GM21515 (cell line): ENCODE data around the gene GON4L.
A peak's percentile ranks its signal among the peaks of the same experiment; 100 is the strongest.
"Not testable (repeated sequence)": the region's sequence is repeated elsewhere in the genome, so short reads cannot be mapped to it uniquely, and the experiment has no call there.

Experiments used
- ATAC-seq: cut with Tn5 transposase; IDR thresholded peaks from one replicate; pipeline ENCODE4 v1.9.1; 2021; ENCODE audit not compliant: unreplicated experiment

GON4L gene, protein sequence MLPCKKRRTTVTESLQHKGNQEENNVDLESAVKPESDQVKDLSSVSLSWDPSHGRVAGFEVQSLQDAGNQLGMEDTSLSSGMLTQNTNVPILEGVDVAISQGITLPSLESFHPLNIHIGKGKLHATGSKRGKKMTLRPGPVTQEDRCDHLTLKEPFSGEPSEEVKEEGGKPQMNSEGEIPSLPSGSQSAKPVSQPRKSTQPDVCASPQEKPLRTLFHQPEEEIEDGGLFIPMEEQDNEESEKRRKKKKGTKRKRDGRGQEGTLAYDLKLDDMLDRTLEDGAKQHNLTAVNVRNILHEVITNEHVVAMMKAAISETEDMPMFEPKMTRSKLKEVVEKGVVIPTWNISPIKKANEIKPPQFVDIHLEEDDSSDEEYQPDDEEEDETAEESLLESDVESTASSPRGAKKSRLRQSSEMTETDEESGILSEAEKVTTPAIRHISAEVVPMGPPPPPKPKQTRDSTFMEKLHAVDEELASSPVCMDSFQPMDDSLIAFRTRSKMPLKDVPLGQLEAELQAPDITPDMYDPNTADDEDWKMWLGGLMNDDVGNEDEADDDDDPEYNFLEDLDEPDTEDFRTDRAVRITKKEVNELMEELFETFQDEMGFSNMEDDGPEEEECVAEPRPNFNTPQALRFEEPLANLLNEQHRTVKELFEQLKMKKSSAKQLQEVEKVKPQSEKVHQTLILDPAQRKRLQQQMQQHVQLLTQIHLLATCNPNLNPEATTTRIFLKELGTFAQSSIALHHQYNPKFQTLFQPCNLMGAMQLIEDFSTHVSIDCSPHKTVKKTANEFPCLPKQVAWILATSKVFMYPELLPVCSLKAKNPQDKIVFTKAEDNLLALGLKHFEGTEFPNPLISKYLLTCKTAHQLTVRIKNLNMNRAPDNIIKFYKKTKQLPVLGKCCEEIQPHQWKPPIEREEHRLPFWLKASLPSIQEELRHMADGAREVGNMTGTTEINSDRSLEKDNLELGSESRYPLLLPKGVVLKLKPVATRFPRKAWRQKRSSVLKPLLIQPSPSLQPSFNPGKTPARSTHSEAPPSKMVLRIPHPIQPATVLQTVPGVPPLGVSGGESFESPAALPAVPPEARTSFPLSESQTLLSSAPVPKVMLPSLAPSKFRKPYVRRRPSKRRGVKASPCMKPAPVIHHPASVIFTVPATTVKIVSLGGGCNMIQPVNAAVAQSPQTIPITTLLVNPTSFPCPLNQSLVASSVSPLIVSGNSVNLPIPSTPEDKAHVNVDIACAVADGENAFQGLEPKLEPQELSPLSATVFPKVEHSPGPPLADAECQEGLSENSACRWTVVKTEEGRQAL (N-terminal part only)

DNA sequence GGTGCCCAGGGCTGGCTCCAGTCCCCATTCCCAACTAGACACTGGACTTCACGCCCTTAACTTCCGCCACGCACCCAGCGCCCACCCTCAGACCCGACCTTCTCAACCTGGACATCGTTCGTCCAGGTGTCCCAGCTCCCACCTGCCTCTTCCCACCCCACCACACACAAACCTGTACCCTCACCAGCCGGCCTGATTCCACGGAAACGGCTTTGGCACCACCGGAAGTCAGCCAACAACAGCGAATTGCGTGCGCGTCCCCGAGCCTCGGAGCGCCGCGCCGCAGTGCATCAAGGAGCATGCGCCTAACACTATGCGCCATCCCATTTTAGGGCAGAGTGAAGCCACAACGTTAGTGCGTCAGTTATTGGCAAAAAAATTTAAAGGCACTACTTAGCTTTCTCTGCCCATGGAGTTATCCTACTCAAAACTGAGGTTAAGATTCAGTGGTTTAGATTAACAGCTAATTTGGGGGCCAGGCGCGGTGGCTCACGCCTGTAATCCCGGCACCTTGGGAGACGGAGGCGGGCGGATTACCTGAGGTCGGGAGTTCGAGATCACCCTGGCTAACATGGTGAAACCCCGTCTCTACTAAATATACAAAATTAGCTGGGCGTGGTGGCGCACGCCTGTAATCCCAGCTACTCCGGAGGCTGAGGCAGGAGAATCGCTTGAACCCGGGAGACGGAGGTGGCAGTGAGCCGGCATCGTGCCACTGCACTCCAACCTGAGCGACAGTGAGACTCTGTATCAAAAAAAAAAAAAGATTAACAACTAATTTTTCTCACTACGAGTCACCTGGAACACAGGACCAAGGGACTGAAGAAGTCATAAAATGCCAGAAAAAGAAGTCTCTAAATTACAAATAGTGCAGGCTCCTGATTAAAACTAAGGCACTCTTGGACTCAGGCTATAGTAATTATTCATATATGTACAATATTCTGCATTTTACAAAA, at the start of gene GON4L:
Gene GON4L, minus strand, starts transcription at position 240 of the 956 bp plus-strand sequence. CDS start 3,434 bp downstream, outside the sequence.
- ATAC-seq, result peak; percentile 54

DNA sequence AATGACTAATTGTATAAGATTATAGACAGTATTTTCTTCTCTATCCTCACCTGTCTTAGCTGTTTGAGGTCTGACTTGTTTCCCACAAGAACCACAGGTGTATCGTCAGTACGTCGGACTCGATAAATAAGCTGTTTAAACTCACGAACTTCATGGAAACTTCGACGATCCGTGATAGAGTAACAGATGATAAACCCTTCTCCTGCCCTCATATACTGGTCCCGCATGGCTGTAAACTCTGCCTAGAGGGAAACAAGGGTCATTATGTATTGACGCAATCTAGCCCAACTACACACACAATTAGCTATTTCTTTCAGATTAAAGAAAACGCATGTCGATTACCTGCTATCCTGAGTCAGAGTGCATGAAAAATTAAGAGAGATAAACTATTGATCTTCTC, 47.2 kb upstream of the GON4L start:
- no peak for ATAC-seq

DNA sequence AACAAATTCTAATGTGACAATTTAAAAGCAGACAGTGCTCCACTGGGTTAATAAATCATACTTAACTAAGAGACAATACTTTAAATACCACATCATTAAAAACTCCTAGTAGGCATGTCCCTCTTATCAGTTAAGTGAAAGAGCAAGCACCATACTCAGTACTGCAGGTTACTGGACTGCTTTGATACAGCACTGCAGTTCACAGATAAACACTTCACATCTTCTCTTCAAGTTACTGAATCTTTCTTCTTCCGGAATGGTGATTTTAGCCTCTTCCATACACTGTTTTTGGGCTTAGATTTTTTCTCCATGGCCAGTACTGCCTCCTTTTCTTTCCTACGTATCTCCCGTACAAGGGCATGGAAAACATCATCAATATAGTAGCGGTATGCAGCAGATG, 43.1 kb upstream of the GON4L start:
- ATAC-seq, result no peak

DNA sequence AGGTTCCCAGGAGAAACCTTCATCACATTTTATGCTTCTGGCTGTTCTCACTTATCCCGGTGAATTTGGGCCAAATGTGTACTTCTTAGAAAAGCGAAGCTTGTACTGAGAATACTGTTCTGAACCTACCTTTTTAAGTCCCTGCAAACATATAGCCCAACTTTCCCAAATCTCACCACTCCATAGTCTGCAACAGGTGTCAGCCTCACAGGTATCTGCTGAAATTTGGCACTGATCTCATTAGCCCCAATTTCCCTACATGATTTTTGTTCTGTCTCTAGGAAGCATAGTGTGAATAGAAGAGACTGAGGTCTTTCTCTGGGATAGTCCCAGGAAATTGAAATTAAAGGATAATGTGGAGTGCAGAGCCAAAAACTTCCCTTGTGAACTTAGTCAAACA, 42.7 kb upstream of the GON4L start:
- ATAC-seq, result no peak

DNA sequence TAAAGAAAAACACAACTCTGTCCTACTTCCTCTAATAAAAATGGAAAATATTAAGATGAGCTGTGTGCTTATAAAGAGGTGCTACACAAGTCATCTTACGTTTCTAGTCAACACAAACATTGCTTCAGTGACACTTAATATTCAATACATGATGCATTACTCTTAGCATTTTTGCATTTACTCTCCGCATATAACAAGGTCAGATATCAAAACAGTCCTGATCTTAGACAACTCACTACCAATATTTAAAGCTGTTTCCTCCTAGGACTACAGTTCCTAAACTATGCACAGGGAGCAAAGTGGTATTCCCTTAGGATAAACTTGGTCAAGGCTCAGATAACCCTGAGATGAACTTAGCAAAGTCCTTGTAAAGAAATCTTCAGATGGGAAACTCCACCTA, 41.9 kb upstream of the GON4L start:
- ATAC-seq, result no peak

DNA sequence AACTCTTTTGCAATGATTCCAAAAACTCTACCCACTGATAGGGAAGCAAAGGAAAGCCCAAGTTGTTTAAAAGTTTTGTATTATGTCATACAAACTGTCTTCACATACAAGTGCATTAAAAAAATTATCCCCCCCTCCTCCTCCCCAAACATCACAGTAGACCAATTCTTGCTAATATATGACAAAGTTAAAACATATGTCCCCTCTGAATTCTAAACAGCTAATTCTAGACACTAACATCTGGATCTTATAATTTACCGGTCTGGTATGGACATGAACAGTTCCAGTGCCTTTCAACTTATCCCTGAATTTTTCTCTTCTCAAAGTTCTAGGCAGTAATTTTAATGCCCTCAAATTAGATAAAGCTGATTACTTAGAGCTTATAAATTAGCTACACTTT, 40.7 kb upstream of the GON4L start:
- ATAC-seq, result no peak

DNA sequence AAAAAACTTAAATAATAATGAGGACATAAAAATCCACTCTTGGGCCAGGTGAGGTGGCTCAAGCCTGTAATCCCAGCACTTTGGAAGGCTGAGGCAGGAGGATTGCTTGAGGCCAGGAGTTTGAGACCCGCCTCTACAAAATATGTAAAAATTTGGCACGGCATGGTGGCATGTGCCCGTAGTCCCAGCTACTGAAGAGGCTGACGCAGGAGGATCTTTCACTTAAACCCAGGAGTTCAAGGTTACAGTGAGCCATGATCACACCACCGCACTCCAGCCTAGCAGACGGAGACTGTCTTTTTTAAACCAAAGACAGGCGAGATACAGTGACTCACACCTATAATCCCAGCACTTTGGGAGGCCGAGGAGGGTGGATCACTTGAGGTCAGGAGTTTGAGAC, 39.5 kb upstream of the GON4L start:
- not testable (repeated sequence) for ATAC-seq

DNA sequence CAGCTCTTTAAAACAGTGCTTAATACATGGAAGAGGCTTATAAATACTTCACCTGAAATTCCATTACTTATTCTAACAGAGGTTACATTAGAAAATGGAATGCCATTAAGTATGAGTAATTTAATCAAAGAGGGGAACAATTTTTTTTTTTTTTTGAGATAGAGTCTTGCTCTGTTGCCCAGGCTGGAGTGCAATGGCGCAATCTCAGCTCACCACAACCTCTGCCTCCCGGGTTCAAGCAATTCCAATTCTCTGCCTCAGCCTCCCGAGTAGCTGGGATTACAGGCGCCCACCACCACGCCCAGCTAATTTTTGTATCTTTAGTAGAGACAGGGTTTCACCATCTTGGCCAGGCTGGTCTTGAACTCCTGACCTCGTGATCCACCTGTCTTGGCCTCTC, 38.6 kb upstream of the GON4L start:
- not testable (repeated sequence) for ATAC-seq

DNA sequence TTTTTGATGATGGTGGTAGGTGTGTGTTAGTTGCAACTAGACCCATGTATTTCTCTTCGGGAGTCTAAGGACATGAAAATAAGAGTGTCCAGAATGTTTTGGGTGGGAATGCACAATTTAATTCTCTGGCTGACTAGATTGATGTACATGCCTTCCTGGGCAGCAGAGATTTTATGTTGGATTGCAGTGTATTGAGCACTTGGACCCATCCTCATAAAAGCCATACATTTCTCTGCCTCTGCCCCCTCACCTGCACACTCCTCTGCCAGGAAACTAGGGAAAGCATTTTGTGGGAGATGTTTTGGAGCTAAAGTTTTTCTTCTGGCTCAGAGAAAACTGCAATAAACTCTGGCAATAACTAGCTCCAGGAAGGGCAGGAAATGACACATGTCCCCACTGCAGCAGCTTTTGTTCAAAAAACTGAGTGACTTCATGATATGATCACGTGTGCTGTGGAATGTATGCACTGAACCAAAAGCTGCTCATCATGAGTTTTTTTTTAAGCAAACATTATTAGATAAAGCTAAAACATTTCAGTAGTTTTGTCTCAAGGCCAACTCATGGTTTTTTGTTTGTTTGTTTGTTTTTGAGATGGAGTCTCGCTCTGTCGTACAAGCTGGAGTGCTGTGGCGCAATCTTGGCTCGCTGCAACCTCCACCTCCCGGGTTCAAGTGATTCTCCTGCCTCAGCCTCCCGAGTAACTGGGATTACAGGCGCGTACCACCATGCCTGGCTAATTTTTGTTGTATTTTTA, 36.6 kb upstream of the GON4L start:
- no peak for ATAC-seq

DNA sequence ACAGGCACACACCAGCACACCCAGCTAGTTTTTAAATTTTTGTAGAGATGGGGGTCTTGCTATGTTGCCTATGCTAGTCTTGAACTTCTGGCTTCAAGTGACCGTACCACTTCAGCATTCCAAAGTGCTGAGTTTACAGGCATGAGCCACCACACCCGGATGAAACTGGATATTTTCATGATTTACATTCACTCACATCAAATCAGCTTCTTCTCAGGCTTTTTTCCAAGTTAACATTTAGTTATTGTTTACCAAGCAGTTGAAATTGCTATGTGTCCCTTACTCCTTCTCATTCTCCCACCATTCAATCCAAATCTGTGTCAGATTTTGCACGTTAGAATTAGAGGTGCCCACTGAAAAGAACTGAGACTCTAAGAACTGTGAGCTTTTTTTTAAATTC, 35.8 kb upstream of the GON4L start:
- no peak for ATAC-seq

DNA sequence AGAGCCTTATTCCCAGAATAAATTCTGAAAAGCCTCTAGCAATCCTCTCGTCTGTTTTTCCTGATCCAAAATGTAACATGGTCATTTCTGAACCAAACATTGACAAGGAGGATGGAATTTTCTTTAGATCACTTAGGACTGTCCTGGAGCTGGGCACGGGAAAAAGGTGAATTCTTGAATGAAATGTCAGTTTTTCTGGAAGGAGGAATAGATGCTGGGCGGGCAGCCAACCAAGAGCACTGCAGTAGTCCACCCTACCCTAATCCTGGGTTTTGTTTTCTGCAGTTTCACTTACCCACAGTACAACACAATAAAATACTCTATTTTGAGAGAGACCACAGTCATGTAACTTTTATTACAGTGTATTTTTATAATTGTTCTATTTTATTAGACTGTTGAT, 33.2 kb upstream of the GON4L start:
- no peak for ATAC-seq

DNA sequence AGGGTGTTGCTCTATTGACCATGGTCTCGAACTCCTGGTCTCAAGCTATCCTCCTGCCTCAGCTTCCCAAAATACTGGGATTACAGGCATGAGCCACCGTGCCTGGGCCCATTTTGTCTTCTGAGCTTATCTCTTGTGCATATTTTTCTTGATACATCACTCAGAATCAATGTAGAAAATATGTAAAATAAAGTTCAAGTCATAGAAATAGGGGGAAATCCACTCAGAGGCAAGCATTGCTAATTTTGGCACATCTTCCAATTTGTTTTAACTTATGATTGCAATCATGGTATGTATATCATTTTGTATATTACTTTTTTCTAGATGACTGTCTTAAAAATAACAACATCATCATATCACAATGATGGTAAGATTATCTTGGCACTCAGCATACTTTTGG, 32.6 kb upstream of the GON4L start:
- ATAC-seq, result no peak

DNA sequence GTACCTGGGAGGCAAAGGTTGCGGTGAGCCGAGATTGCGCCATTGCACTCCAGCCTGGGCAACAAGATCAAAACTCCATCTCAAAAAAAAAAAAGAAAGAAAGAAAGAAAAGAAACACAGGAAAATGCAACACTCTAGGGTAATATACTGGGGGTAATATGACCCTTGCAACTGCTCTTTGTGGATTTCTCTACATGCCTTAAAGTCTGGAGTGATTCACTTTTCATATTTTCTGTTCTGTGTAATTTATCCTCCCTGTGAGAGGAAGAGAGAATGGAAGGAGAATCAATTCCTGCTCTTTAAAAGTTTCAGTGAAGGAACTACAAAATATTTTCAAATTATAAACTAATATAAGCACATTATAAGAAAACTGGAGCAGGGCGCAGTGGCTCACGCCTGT, 31.5 kb upstream of the GON4L start:
- no peak for ATAC-seq

DNA sequence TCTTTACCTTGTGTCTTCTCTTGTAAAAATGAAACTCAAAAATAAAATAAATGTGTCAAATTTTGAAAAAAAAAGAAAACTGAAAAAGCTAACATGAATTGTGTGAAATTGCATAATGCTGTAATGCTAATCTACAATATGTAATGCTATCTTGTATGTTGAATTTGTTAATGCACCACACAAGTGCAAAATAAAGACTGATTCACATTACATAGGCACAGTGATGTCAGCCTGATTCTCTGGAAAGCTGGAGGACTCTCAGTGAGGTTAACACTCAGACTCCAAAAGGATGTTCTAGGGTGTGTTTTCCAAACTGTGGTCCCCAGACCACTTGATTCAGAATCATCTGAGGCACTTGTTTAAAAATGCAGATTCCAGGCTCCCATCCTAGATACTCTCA, 28.0 kb upstream of the GON4L start:
- ATAC-seq, result no peak

DNA sequence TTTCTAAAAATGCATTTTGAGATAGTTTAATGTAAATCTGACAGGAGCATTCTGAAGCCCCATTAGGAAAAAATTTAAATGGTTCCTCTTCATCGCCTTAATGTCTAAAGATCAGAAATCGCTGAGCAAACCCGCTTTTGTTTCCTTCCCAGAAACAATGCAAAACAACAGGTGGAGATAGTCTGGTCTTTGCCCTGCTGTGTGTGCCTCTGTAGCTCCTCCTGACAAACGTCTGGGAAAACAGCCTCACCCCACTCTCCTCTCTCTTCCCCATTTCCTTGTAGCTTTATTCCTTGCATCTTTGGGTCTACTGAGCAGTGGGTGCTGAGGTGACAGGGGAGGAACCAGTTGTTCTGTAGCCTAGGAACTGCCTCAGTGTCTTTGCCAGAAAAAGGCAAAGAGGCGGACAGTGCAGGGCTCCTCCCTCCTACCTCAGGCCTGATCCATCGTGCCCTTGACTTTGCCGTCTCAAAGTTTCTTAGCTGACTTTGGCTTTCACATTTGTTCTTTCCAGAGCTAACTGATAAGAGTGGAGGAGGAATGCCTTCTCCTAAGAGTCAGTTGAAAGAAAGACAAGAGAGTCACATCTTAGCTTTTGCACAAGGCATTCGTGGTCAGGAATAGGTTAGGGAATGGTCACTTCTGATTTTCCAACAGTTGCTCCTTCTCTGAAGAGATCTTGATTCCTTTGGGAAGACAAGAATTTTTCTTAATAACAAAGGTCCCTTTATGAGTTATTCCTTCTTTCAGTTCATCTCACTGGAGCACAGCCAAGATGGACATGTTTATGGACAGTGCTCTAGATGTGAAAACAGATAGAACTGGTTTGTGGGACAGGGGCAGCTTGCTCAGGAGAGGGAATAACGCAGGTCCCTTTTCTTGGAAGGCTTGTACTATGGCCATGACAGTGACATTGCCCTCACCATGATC, 27.3 kb upstream of the GON4L start:
- ATAC-seq, result no peak

DNA sequence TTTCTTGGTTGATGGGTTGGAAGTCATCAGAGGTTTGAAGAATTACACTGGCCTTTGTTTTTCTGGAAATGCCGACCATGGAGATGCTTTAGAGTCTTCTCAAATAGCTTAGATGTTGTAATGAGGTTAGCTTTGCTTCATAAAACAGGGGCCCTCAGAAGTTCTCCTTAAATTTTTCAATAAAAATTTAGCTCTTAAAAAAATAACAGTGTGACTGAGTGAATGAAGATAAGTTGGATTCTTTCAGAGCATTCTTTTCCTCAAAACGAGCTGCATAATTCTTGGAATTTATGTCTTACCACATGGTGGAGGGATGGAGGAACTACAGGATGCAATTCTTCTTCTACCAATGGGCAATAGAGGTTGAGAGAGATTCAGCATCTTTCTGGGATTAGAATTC, 25.8 kb upstream of the GON4L start:
- no peak for ATAC-seq

DNA sequence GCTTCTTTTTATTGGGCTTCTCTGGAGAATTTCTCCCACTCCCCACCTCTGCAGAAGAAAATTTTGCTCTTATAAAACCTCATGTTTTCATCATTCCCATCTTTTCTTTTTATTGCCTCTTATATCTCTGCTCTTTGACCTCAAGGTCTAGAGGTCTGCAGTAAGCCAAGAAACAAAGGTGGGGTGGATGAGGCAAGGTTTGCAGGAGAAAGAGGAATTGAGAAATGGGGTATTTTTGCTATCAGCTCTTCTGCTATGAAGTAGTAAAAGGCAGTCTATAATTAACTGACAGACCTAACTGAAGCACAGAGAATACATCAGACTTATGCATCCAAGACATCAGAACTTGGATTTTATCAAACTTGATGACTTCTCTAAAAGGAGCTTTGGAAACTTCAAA, 25.2 kb upstream of the GON4L start:
- no peak for ATAC-seq

DNA sequence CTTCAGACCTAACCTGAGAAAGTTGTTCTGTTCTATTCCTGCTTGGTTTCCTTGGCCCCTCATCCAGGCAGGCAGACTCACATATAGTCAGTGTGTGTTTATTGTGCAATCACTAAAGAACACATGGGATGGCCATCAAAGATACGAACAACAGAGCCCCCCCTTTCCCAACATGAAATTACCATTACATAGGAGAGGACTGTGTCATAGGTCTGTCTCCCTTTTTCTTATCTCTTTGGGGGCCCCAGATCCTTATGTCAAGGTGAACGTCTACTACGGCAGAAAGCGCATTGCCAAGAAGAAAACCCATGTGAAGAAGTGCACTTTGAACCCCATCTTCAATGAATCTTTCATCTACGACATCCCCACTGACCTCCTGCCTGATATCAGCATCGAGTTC, 23.9 kb upstream of the GON4L start:
- ATAC-seq, result no peak
